ENCODE results near the gene MAN1A2.
A peak's percentile ranks its signal among the peaks of the same experiment; 100 is the strongest.

Gene MAN1A2

GRCh38 chr1:117562581-117563491, 195.6 kb downstream of the MAN1A2 start:
- peak in 1 of 2 experiments; percentile 52 for DNase-seq

- no peak for DNase-seq
Observed at GRCh38 chr1:117563492-117563875, 196.2 kb downstream of the MAN1A2 start.

- DNase-seq = no peak
Observed at GRCh38 chr1:117564227-117565075, 197.2 kb downstream of the MAN1A2 start.

- no peak for DNase-seq
Observed at GRCh38 chr1:117565076-117565556, 197.9 kb downstream of the MAN1A2 start.

GRCh38 chr1:117565745-117566455, 198.7 kb downstream of the MAN1A2 start:
- peak; percentile 26 to 54 for DNase-seq

- DNase-seq = no peak
Observed at GRCh38 chr1:117566556-117566955, 199.3 kb downstream of the MAN1A2 start.

- no peak for DNase-seq
Observed at GRCh38 chr1:117567435-117567834, 200.2 kb downstream of the MAN1A2 start.

GRCh38 chr1:117567976-117568375, 200.7 kb downstream of the MAN1A2 start:
- no peak for DNase-seq

GRCh38 chr1:117568999-117569398, 201.8 kb downstream of the MAN1A2 start:
- no peak for DNase-seq

- no peak for DNase-seq
Observed at GRCh38 chr1:117569856-117570255, 202.6 kb downstream of the MAN1A2 start.

GRCh38 chr1:117570988-117571409, 203.8 kb downstream of the MAN1A2 start:
- DNase-seq = no peak

- no peak for DNase-seq
Observed at GRCh38 chr1:117571496-117571895, 204.2 kb downstream of the MAN1A2 start.

GRCh38 chr1:117572546-117572945, 205.3 kb downstream of the MAN1A2 start:
- no peak for DNase-seq

GRCh38 chr1:117573386-117574023, 206.3 kb downstream of the MAN1A2 start:
- no peak for DNase-seq

GRCh38 chr1:117574161-117574835, 207.0 kb downstream of the MAN1A2 start:
- DNase-seq = peak in 1 of 2 experiments; percentile 23

GRCh38 chr1:117575586-117576225, 208.5 kb downstream of the MAN1A2 start:
- DNase-seq = no peak

GRCh38 chr1:117576236-117576635, 209.0 kb downstream of the MAN1A2 start:
- DNase-seq = no peak

- no peak for DNase-seq
Observed at GRCh38 chr1:117577191-117577885, 210.1 kb downstream of the MAN1A2 start.

- no peak for DNase-seq
Observed at GRCh38 chr1:117578466-117578865, 211.2 kb downstream of the MAN1A2 start.
